DMS53 treated with DMSO at 0.1 percent for 48 hours (cell line): ENCODE data around the gene GLUD1.
"Not testable (repeated sequence)": the region's sequence is repeated elsewhere in the genome, so short reads cannot be mapped to it uniquely, and the experiment has no call there.

ENCODE experiments used
- DNase-seq: peaks from one replicate; lab custom pipeline; 2025; ENCODE audit not compliant: unreplicated experiment; lab: John Stamatoyannopoulos, UW

Gene GLUD1

GRCh38 chr10:87094373-87095235 is at the start of gene GLUD1, which contains the start of gene SHLD2:
Gene GLUD1, minus strand, starts transcription at chr10:87094843. Its CDS starts 74 bp downstream, at chr10:87094769.
Gene SHLD2, plus strand, starts transcription at chr10:87095206. Its CDS starts 56,149 bp downstream, at chr10:87151355.
- DNase-seq, result peak; percentile 89

GRCh38 chr10:87143109-87143418 is 48.4 kb upstream of the GLUD1 start:
- DNase-seq, result not testable (repeated sequence)

GRCh38 chr10:87142230-87143108 is 47.8 kb upstream of the GLUD1 start:
- DNase-seq, result not testable (repeated sequence)

GRCh38 chr10:87137478-87137877 is 42.8 kb upstream of the GLUD1 start:
- not testable (repeated sequence) for DNase-seq

- not testable (repeated sequence) for DNase-seq
Observed at GRCh38 chr10:87134440-87134839, 39.8 kb upstream of the GLUD1 start.

- not testable (repeated sequence) for DNase-seq
Observed at GRCh38 chr10:87133936-87134335, 39.3 kb upstream of the GLUD1 start.

GRCh38 chr10:87132176-87132575 is 37.5 kb upstream of the GLUD1 start:
- not testable (repeated sequence) for DNase-seq

GRCh38 chr10:87127607-87128156 is 33.0 kb upstream of the GLUD1 start:
- DNase-seq, result not testable (repeated sequence)

GRCh38 chr10:87127048-87127447 is 32.4 kb upstream of the GLUD1 start:
- DNase-seq, result not testable (repeated sequence)

- not testable (repeated sequence) for DNase-seq
Observed at GRCh38 chr10:87123351-87123750, 28.7 kb upstream of the GLUD1 start.

GRCh38 chr10:87119029-87119428 is 24.4 kb upstream of the GLUD1 start:
- DNase-seq, result not testable (repeated sequence)

- not testable (repeated sequence) for DNase-seq
Observed at GRCh38 chr10:87118122-87118521, 23.5 kb upstream of the GLUD1 start.

- DNase-seq, result no peak
Observed at GRCh38 chr10:87105446-87106124, 10.9 kb upstream of the GLUD1 start.

GRCh38 chr10:87104727-87105126 is 10.1 kb upstream of the GLUD1 start:
- DNase-seq, result not testable (repeated sequence)

GRCh38 chr10:87101996-87102395 is 7.4 kb upstream of the GLUD1 start:
- DNase-seq, result no peak

GRCh38 chr10:87095236-87095945 is 748 bp upstream of the GLUD1 start:
- DNase-seq, result peak; percentile 61

- DNase-seq, result peak; percentile 46
Observed at GRCh38 chr10:87093632-87094372, 841 bp downstream of the GLUD1 start.

GRCh38 chr10:87092861-87093631 is 1.6 kb downstream of the GLUD1 start:
- peak; percentile 10 for DNase-seq
